HK-2 (cell line): Measurements from ENCODE around the gene SLC25A46.
A peak's percentile ranks its signal among the peaks of the same experiment; 100 is the strongest.
"Not testable (repeated sequence)": the region's sequence is repeated elsewhere in the genome, so short reads cannot be mapped to it uniquely, and the experiment has no call there.

ENCODE experiments used
- DNase-seq: peaks from one replicate; pipeline ENCODE4 v3.0.0-alpha.2; 2018; ENCODE audit not compliant: unreplicated experiment

SLC25A46 gene

DNA sequence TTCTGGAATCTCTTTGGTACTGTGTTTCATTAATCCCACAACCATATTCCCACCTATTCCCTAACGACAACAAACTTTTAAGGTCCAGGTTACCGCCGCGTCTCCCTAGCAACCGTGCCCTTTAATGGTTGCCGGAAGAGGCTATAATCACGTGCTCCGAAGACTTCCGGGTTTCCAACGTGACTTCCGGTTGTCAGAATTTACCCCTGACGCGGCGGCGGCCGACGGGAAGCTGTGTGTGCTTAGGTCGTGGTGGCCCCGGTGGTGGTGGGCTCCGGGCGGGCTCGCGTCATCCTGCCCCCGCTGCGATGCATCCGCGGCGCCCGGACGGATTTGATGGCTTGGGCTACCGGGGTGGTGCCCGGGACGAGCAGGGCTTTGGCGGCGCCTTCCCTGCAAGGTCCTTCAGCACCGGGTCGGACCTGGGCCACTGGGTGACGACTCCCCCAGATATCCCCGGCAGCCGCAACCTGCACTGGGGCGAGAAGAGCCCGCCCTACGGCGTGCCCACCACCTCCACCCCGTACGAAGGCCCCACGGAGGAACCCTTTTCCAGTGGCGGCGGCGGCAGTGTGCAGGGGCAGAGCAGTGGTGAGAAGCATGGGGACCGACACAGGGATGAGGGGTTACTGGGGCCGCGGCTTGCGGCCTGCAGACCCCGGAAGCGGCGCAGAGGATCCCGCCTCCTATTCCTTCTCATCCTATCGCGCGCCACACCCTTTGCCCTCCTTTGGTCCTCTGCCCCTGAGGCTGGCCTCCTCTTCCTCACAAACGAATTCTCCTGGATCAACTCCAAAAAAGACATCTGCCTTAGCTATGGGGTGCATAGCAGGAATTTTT, at the start of gene SLC25A46:
Gene SLC25A46, plus strand, starts transcription at position 196 of the 840 bp plus-strand sequence. Its CDS starts 113 bp downstream, at position 309.
- peak; percentile 75 for DNase-seq

DNA sequence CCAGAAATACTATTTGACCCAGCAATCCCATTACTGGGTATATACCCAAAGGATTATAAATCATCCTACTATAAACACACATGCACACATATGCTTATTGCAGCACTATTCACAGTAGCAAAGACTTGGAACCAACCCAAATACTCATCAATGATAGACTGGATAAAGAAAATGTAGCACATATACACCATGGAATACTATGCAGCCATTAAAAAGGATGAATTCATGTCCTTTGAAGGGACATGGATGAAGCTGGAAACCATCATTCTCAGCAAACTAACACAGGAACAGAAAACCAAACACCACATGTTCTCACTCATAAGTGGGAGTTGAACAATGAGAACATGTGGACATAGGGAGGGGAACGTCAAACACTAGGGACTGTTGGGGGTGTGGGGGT, 48.2 kb upstream of the SLC25A46 start:
- DNase-seq, result not testable (repeated sequence)

DNA sequence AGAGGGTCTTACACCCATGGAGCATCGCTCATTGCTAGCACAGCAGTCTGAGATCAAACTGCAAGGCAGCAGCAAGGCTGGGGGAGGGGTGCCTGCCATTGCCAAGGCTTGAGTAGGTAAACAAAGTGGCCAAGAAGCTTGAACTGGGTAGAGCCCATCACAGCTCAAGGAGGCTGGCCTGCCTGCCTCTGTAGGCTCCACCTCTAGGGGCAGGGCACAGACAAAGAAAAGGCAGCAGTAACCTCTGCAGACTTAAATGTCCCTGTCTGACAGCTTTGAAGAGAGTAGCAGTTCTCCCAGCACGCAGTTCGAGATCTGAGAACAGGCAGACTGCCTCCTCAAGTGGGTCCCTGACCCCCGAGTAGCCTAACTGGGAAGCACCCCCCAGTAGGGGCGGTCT, 46.1 kb upstream of the SLC25A46 start:
- not testable (repeated sequence) for DNase-seq

DNA sequence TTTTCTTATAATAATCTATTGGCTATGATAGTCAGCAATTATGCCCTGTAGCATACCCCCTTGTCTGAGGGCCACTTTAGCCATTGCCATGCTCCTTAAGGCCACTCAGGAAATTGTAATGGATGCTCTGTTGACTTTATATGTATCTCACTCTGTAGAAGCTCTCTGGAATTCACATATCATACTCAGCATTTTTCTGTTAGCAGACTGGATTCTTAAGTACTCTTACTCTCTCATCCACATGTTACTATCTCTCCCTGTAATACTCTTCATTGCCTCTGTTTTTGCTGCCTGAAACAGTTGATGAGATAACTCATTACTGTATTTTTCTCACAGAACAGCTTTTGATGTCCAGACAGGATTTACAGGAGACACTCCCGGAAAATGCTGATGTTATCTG, 36.5 kb upstream of the SLC25A46 start:
- DNase-seq, result no peak

DNA sequence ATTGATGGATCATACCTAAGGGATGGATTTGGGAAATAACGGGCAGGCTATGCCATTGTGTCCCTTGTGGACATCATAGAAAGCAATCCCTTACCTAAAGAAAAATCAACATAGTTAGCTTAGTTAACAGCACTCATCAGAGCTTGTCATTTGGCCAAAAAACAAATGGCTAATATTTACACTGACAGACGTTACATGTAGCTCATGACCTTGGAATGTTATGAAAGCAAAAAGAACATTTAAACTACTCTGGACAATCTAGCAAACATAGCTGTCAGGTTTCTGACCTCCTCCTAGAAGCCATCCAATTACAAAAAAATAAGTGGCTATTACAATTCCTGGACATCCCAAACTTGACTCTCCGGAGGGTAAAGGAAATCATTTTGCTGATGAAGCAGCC, 36.1 kb upstream of the SLC25A46 start:
- no peak for DNase-seq

DNA sequence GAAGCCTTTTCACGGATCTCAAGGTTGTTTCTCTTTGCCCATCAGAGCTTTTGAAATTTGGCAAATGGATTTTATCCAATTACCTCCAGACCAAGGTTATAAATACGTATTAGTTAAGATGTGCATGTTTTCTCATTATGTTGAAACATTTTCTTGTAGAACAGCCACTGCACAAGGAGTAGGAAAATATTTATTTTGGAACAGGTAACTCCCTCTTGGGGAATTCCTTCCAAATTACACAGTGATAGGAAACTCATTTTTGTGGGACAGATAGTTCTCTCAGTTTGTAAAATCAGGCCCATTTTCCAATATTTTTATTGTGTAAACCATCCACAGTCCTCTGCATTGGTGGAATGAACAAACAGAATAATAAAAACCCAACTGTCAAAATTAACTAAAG, 35.3 kb upstream of the SLC25A46 start:
- DNase-seq, result no peak

DNA sequence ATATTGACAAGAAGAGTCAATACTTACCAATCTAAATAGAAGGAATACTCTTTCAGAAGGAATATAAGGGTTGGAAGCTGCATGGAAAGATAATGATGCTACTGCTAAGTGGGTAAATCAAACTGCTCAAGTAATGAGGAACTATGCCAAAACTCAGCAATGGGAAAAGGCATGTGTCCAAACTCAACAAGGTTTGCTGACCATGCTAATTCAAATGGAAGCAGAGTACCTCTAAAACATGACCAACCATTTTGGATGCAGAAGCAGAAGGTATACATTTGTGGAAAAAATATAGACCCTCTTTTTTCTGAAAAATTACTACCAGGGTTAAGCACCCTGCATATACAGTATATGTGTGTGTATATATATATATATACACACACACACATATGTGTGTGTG, 33.5 kb upstream of the SLC25A46 start:
- DNase-seq, result no peak

DNA sequence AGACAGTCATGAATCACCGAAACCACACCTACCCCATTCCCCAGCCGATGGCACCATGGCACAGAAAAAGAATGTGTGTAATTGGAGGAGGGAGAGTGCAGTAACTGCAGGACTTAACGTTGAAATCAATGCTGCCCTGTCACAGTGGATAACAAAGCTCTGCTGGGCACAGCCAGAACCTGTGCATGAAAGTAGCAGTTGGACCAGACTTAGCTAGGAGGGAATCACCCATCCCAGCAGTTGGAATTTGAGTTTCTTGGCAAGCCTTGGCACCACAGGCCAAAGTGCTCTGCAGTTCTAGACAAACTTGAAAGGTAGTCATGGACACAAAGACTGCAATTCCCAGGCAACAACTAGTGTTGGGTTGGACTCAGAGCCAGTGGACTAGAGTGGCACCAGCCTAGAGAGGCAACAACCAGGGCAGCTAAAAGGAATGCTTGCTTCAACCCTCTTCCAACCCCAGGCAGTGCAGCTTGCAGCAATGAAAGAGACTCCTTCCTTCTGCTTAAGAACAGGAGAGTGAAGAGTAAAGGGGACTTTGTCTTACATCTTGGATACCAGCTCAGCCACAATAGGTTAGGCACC, 31.5 kb upstream of the SLC25A46 start:
- no peak for DNase-seq

DNA sequence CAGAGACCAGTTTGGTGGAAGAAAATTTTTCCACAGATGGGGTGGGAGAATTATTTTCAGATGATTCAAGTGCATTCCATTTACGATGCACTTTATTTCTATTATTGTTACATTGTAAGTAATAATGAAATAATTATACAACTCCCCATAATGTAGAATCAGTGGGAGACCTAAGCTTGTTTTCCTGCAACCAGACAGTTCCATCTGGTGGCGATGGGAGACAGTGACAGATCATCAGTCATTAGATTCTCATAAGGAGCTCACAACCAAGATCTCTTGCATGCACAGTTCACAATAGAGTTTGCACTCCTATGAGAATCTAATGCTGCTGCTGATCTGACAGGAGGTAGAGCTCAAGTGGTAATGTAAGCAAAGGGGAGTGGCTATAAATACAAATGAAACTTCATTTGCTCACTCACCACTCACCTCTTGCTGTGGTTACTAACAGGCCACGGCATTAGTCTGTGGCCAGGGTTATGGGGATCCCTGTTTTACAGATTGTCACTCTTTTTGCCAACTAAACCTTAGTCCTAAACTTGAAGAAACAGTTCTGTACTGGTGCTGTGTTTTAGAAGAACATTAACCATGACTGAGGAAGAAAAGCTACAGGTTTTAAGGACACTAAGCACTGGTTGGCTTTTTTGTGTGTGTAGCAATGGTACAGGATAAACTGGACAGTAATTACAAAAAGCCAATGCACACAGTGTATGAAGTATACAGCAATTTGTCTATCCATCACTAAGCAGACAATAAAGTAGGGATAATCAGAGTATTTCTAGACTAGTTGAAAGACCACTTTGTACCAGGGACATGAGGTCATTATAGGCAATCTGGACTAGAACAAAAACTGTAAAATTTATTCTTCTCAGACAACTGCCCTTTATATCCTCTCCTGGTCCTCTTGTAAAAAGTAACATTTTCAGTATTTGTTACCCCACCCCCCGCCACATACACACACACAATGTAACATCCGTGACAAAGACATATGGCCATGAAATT, 22.3 kb upstream of the SLC25A46 start:
- no peak for DNase-seq

DNA sequence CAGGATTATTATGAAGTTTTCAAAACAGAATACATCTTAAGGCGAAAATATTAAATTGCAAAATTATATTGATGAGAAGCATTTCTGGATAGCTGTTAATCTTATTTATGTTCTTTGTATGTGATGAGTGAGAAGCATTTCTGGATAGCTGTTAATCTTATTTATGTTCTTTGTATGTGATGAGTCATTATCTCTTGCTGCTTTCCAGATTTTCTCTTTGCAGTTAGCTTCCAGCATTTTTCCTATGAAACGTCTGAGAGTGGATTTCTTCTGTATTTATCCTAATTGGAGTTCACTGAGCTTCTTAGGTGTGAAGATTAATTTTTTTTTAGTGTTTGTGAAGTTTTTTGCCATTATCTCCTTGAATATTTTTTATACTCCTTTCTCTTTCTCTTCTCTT, 20.5 kb upstream of the SLC25A46 start:
- no peak for DNase-seq

DNA sequence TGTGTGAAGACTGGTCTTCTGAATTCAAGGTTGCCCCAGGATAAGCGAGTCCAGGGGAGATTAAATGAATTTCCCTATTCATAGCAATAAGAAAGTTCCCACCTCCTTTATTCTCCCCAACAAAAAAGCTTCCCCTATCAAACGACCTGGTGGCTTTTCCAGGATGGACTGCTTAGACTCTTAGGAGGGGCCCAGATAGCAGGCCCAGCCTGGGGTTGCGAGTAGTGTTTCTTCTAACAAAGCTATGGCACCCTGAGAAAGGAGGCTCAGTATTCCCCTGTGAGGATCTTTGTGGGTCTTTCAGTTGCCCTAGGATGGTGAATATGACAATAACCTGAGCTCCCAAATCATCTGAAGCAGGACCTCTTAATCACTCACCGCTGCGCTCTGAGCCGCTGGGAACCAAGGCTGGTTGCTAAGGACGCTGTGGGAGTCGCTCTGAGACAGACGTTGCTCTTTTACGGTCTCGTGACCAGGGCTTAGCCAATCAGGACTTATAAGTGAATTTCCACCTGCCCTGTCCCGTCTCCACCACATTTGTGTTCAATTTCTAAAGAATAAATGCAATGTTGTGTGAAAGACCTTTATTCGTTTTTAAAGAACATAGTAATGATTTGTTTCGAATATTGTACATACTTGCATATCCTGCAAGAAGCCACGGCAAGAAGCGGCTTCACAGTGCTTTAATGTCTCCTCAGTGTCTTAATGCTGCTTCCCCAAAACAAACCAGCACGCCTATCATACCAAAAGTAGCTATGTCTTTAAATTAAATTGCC, 12.4 kb upstream of the SLC25A46 start, which contains the start of gene TMEM232:
Gene TMEM232, minus strand, starts transcription at position 423 of the 776 bp plus-strand sequence. CDS start 59,319 bp downstream, outside the sequence.
- DNase-seq, result peak; percentile 62

DNA sequence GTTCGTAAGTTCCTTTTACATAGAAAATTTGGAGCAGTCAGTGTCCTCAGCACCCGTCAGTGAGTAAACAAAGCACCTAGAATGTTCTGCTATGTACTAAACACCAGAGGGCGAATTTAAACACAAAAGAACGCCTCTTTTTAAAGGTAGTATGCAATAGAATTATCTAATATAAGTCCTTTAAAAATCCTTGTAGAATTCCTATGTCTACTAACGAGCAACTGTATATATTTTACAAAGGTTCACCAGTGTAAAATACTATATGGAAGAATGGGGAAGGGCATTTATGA, 11.8 kb upstream of the SLC25A46 start:
- no peak for DNase-seq

DNA sequence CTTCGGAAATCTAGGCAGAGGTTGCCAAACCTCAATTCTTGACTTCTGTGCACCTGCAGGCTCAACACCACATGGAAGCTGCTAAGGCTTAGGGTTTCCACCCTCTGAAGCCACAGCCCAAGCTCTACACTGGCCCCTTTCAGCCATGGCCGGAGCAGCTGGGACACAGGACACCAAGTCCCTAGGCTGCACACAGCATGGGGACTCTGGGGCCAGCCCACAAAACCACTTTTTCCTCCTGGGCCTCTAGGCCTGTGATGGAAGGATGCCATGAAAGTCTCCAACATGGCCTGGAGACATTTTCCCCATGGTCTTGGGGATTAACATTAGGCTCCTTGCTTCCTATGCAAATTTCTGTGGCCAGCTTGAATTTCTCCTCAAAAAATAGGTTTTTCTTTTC, 7.3 kb upstream of the SLC25A46 start:
- DNase-seq, result not testable (repeated sequence)

DNA sequence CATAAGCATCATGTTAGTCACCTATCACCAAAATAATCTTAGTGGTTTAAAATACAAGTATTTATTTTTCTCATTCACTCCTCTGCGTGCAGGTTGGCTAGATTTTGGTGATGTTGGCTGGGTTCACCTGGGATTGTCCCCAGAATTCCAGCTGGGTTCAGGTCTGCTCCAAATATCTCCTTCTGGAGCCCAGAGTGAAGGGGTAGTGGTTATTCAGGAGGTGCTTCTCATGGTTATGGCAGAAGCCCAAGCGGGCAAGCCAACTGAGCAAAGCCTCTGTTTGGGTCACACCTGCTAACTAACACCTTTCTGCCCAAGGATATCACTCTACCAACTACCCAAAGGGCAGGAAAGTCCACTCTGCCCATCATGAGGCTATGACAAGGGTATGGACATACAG, 4.7 kb upstream of the SLC25A46 start:
- DNase-seq, result no peak

DNA sequence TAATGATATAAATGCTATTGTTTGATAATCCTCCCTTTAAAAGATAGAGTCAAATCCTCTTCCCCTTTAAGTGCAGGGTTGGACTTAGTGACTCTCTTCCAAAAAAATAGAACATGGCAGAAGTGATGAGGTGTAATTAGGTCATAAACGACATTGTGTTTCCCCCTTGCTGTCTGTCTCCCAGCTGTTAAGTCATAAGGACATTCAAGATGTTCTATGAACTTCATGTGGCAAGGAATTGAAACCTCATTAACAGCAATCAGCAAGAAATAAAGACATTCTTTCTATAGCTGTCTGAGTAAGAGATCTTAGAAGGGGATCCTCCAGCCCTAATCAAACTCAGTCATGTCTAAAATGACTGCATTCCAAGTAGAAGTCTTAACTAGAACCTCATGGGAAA, 3.3 kb upstream of the SLC25A46 start:
- DNase-seq, result no peak

DNA sequence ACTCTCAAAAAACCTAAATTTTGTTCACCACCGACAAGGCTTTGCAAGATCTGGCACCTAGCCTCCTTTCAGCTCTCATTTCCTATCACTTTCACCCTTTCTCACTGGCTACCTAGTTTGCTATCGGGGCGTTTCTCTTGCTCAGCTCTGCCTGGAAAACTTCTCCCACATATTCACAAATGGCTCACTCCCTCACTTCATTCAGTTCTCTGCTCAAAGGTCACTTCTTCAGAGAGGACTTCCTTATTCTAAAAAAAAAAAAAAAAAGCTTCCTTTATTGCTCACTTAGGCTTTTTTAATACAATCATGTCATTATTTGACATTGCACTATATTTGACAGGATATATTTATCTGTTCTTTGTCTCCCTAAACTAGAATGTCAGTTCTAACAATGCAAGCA, 2.1 kb upstream of the SLC25A46 start:
- DNase-seq, result no peak

DNA sequence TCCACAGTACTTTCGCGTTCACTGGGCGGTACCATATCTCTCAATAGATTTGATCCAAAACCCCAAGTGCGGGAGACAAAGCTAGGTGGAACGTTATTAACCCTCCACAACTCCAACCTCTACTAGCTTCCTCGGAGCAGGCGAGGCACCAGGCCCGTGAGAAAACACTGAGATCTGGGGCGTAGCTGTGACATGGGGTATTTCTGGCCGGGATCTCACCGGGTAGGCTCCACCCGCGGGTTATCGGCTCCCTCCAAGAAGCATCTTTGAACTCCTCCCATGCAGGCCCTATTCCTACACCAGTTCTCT, 350 bp upstream of the SLC25A46 start:
- DNase-seq, result no peak

DNA sequence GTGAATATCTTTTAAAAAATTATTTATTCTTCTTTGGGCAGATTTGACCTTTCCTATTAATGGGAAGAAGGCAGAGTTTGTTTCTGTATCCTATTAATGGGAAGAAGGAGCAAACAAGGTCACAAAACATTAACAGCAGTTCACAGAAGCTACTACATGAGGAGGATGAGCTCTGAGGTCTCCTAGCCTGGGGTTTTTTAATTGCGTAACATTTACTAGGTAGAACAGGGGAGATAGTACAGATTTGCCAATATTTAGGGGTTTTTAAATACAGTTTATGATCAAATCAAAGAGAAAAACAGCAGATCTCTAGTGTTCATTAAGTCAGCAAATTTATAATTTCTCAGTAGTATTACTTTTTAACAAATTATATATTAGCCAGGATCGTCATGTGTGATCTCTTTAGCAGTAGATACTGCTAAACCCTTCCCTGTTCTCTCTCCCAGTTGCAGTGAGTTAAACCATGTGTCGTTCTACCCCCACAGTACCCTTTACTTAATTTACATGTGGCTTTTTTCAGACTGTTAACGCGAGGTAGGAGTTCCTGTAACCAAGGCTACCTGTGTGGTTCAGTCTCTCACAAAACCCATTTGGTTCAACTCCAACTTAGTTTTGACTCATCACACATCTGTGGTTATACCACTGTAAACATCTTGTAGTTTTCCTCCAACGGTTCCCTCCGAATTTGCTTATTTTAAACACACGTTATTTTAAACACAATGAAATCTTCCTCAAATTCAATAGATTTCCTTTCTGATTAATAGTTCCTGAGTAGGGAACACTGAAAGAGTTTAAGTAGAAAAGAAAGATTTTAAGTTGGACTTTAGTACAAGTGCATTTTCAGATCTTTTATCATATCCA, 13.3 kb downstream of the SLC25A46 start:
- no peak for DNase-seq

DNA sequence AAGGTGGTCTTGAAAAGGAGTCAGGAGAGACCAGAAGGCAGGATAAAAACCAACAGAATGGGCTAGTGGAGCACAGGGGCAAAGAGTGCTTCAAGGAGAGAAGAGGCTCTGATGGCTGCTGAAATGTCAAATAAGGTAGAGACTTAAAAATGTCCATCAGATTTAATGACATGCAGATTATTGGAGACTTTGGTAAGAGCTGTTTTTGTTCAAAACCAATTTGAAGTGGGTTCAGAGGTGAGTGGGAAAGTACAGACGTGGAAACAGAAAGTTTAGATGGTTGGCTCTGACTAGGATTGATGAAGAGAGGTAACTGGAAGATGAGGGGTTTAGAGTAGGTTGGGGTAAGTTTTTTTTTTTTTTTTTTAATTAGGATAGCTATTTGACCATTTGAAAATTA, 14.1 kb downstream of the SLC25A46 start:
- DNase-seq, result no peak

DNA sequence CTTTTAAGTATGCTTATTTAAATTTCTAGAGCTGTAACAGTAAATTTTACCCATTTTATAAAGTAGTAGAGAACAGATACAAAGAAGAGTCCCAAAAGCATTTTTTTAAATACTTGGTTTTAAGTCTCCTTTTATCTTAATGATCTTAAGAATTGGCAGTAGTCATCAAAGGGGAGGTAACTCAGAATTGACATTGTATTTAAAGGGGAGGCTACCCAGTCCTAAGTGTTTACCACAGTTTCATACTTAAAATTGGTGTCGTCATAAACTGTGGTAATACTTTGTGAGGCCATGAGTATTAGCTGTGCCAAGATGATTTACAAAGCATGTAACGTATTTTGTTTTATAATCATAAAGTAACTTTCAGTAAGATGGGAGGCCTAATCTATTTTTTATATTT, 14.8 kb downstream of the SLC25A46 start:
- no peak for DNase-seq

DNA sequence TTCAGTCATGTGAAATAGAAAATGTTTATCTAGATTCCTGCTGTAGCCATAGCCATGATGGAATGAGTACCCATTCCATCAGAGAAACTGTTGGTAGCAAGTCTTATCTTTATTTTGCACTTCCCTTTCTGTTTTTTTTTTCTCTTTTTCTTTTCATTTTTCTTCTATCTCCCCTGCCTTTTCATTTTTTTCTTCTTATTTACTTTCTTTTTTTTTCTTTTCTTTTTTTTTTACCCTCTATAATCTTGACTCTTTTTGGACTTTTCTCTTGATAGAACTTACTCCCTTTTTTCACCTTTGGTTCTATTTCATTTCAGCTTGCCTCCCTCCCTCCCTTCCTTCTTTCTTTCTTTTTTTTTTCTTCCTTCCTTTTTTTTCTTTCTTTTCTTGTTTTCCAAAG, 15.4 kb downstream of the SLC25A46 start:
- no peak for DNase-seq
